Stimulated activated CD8-positive, alpha-beta memory T cell treated with anti-CD3 and anti-CD28 coated beads, Interleukin-15, amount 100 ng/mL, for 1 hour (primary cell): ENCODE data around the gene BGN.

Experiments
- DNase-seq: peaks from one replicate; pipeline ENCODE4 v3.0.0-alpha.2; 2020; ENCODE audit warnings: low read depth

BGN gene

DNA sequence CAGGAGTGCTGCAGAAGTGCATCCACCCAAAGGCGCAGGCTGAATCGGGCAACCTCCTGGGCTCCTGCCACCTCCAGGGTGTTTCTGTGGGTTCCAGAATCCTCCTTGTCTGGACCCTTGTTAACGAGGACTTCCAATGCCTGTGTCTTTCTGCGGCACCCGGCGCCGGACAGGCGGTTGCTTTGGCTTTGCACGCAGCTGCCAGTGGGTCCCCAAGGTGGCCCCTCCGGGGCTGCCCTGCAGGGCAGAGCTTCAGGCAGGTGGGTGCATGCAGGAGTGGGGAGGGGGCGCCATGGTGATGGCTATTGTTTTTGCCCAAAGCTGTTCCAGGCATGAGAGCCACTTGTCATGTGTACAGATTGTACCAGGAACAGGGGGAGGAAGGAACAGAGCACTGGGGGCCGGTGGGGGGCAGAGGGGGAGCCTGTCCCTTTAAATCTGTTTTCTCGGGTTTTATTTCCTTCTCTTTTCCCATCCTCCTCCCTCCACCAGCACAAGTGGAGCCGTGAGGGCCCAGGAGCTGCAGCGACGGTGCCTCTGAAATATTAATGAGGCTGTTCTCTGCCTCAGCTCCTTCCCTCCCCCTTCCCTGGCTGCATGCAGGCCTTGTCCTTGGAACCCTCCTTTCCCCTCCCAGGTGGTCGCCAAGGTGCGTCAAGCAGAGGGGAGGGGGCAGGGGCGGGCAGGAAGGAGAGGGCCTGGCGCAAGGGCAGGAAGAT, 35.8 kb downstream of the BGN start:
- DNase-seq = no peak

GRCh38 chrX:153533091-153533490, 38.3 kb downstream of the BGN start:
- DNase-seq = no peak

DNA sequence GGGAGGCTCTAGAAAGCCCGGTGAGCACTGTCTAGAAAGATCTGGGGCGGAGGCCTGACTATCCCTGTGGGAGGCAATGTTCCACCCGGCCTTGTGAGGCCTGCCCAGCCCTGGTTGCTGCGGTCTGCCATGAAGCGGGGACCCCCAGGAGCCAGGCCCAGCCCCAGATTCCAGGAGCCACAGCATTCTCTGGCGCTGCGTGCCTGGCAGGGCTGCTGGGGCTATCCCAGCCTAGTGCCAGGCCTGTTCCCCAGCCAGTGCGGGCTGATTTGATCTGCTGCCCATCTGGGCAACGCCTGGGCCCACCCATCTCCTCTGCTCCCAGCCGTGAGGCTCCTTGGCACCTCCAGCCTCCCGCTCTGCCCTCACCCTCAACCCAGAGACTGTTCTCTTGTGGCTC, 42.3 kb downstream of the BGN start:
- DNase-seq = no peak

- no peak for DNase-seq
Measured at GRCh38 chrX:153537526-153538295, 42.9 kb downstream of the BGN start.

DNA sequence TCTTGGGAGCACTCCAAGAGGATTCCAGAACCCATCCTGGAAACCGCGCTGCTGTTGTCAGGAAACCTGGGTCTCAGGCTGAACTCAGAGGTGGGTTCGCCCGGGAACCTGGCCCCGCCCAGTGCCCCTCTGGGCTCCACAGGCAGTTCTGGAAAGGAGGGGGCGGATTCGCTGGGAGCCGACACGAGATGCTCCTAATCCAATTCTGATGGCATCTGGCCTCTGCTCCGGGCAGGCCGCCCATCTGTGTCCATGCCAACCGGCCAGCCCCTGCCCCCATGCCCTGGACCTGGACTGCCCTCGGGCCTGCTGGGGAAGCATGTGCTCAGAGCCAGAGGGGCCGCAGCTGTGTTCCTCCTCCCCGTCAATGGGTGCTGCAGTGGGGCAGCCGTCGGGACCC, 43.6 kb downstream of the BGN start:
- no peak for DNase-seq

GRCh38 chrX:153539171-153539978, 44.6 kb downstream of the BGN start:
- DNase-seq = peak; percentile 19

- DNase-seq = no peak
Measured at GRCh38 chrX:153539979-153540358, 45.2 kb downstream of the BGN start.

GRCh38 chrX:153544727-153545126, 49.9 kb downstream of the BGN start:
- DNase-seq = no peak

DNA sequence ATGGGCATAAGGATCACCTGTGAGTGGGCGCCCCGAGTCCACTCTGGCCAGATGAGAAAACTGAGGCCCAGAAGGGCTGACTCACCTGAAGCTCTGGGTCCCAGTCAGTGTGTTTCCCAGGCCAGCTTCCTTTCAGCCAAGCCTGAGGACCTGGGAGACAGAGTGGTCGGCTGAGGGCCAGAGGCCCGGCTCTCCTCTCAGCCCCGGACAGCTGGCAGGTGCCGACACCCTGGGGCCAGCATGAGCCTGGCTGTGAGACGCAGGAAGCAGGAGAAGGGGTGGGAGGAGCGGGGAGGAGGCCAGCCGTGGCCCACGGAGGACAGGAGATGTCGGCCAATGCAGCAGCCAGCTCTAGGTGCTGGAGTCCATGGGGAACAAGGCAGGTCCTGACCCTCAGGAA, 51.6 kb downstream of the BGN start:
- no peak for DNase-seq

DNA sequence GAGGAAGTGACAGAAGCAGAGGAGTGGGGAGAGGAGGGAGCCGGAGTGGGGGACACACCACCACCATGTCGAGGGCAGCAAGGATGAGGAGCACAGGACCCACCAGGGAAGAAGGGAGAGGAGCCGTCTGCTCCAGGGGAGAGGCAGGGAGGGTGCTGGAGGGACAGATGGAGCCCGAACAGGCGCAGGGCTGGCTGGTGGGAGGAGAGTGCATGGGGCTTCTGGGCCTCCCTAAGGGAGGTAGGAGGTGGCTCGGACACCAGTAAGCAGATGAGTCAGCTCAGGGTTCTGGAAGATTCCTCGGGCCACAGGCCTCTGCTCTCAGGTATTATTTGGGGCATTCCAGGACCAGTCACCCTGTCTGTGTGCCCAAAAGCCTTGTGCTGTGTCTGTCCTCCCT, 52.4 kb downstream of the BGN start:
- DNase-seq = no peak

- DNase-seq = no peak
Measured at GRCh38 chrX:153549231-153549630, 54.5 kb downstream of the BGN start.

- no peak for DNase-seq
Measured at GRCh38 chrX:153549807-153550206, 55.0 kb downstream of the BGN start.

DNA sequence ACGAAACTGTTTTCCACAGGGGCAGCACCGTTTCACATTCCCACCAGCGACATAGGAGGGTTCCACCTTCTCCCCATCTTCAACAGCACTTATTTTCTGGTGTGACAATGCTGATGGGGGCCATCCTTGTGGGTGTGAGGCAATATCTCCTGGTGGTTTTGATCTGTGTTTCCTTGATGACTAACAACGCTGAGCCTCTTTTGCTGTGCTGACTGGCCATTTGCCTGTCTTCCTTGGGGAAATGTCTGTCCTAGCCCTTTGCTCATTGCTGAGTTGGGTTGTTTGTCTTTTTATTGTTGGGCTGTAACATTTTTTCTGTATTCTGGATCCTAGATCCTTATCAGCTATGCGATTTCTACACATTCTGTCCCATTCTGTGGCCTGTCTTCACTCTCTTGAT, 56.4 kb downstream of the BGN start:
- no peak for DNase-seq

DNA sequence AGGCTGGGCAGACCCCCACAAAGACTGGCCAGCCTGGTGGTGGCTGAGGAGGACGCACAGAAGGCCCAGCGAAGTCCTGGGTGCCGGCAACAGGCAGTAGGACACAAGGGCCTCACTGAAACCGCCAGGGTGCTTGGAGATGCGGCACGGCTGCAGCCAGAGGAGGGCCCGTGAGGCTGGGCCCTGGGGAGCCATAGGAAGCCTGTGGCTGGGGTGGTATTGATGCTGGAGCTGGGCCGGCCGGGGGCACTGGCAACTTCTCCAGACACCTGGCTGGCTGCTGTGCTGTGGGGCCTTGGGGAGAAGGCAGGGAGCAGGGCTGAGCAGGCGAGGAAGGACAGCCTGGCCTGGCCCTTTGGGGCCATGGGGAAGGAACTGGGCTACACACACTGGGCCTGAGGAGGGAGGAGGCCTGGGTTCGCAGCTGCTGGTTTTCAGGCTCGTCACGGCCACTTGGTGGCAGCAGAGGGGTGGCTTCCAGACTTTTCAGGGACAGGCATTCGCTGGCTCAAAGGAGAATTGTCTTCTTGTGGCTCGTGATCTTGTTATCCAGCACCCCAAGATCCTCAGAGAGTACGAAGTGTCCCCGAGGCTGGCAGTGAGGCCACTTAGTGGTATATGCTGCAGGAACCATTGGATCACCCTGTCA, 59.9 kb downstream of the BGN start:
- peak; percentile 46 for DNase-seq

GRCh38 chrX:153556767-153557166, 62.0 kb downstream of the BGN start:
- DNase-seq = no peak

GRCh38 chrX:153557618-153558355, 63.0 kb downstream of the BGN start:
- DNase-seq = no peak
